GM13977 (cell line): ENCODE results near the gene IL18R1.

ENCODE experiments used
- DNase-seq: peaks from one replicate; pipeline ENCODE4 v3.0.0; 2012; ENCODE audit warnings: low spot score
- CTCF ChIP-seq: IDR thresholded peaks from 2 replicates; pipeline ENCODE4 v1.5.1; 2012; ENCODE audit warnings: mild to moderate bottlenecking, control low read depth; ENCODE audit not compliant: insufficient read depth; ENCODE audit errors: extremely low read depth, missing control alignments
- in situ Hi-C: fragments of 300-500 bp; cut with MboI; formaldehyde crosslinking; loops from one replicate; pipeline ENCODE4 v1.12.0; 2022; ENCODE audit warnings: low sequenced_read_pairs, low pct_unique_long_range_greater_than_20kb, mixed read lengths, inconsistent platforms; ENCODE audit not compliant: unreplicated experiment

Gene IL18R1

DNA sequence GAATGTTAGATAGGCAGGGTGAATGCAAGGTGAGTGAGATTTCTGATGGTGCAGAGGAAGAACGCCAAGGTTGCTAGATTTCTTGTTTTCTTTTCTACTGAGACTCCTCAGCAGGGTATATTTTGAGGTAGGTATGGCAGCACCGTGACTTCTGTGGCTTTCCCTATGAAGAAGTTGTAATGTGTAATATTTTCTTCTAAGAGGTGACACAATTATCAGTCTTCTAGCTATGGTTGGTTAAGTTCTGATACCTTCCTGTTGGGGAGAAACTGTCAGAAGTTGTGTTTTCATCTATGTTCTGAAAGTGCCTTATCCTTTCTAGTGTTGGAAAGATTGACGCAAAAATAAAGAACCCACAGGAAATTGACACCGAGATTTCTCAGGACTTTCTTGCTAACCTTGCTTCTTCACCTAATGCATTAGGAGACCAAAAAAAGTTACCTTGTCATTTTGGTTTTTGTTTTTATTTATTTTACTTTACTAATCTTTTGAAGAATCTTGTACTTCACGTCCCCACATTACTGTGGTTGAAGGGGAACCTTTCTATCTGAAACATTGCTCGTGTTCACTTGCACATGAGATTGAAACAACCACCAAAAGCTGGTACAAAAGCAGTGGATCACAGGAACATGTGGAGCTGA, 11.9 kb downstream of the IL18R1 start:
- TF ChIP-seq CTCF: no peak
- in situ Hi-C loops: no loop called here
- DNase-seq: peak; percentile 50

DNA sequence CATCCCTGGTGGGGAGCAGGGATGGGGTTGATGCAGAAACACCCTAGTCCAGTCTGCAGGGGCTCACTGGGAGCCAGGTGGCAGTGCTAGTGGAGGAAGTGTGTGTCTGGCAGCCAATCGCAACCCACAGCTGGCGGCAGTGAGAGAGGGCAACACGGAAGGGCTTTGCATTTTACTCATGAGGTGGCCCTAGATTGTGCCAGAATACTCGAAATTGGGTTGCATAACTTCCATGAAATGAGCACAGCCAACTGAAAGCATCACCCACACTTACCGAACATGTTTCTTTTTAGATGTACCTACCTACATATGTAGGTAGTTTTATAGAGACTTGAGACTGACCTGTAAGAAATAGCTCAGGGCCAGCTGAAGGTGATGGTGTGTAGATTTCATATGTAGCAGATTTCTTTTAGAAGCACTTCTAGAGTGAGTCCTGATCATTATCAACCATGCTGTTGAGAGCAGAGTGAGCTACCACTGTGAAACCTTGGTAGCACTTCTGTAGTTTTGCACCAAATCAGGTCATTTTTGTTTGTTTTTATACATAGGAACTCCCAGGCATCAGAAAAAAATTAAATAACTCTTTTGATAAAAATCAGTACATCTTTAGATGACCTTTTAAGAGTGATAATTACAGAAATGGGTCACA, 13.0 kb downstream of the IL18R1 start:
- no peak for TF ChIP-seq CTCF
- in situ Hi-C loops: no loop called here
- no peak for DNase-seq

- DNase-seq: no peak
- no peak for TF ChIP-seq CTCF
- in situ Hi-C loops: no loop called here
These were observed 14.3 kb downstream of the IL18R1 start for GRCh38 chr2:102369866-102370265.

DNA sequence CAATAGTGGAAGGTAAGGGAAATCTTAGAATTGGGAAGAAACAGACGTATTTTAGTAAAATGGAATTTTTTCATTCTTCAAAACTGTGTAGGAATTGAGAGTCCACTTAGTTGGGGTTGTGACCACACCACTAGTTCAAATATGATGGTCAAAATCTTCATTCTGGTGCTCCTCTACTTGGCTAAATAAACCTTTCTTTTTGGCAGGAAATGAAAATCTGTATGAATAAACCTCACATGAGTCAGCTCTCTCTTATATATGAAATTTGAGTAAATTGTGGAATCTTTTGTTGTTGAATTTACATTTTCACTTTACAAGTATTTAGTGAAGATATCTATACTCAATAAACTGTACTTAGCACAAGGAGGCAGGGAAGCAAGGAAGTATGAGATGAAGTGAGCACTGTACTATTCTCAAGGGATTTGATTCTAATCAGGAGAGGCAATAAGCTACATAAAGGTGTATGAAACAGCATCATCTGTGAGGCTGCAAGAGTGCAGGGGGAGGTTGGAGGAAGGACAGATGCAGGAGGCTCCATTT, 20.5 kb downstream of the IL18R1 start:
- DNase-seq: no peak
- no peak for TF ChIP-seq CTCF
- in situ Hi-C loops: no loop called here

DNA sequence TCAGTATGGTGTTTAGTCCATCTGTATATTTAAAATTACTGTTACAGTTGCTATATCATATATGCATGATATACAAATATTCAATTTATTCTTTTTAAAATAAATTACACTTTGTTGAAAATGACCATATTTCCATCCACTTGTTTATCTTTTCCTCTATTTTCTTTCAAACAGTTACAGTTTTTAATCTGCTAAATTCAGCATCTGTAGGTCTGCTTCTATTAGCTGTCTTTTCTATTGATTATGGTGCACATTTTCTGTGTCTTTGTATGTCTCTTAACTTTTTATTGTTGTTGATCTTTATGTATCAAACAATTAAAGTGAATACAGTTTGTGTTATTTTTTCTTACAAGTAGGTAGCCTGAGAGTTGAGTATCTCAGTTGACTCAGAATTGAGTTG, 28.1 kb downstream of the IL18R1 start:
- no peak for DNase-seq
- no peak for TF ChIP-seq CTCF
- in situ Hi-C loops: no loop called here

DNA sequence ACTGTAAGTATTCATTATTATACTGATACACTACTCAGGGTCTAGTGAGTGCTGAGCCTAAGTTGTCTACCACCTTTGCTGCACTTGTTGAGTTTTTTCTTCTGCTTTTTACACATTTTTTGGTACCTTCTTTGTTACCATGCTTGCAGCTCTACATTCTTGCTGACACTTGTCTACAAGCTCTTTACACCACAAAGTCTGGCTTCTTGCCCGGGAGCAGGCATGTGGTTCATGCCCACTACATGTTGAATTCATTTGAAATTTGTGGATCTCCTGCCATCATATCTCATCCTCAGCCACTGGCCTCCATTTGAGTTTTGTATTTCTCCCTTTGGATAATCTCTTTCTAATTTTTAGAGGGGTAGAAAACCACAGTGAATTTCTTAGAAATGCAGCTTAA, 29.9 kb downstream of the IL18R1 start:
- in situ Hi-C loops: no loop called here
- no peak for TF ChIP-seq CTCF
- DNase-seq: no peak
